Caco-2 (cell line): ENCODE measurements around the gene AKAP14. TPM values are rescaled to one million over a fixed set of nuclear protein-coding genes. Genes with fewer than 3 reads are reported as not detected.

Source experiments
- BruUV-seq: library from RNA; stranded (reverse); fragments of 400-500 nt; replicated peaks from 2 replicates; lab custom pipeline; 2021; lab: Mats Ljungman, UMichigan
- CTCF ChIA-PET: fragments of 300-600 bp; sonication (Branson Sonifier 250); formaldehyde crosslinking; loops from one replicate; lab custom pipeline; 2022; ENCODE audit warnings: antibody characterized with exemption; lab: Charles Lee
- POLR2A ChIA-PET: fragments of 300-600 bp; sonication (Branson Sonifier 250); formaldehyde crosslinking; loops from one replicate; lab custom pipeline; 2022; ENCODE audit warnings: antibody characterized with exemption; lab: Charles Lee
- DNase-seq, 2 experiments: peaks; one replicate each; pipeline versions ENCODE4 v3.0.0 to v3.0.0-alpha.2; 2020 to 2022
- H3K27me3 ChIP-seq: replicated peaks from 2 replicates; pipeline ENCODE4 v1.6.0; 2011; ENCODE audit warnings: low read length; ENCODE audit not compliant: control insufficient read depth, insufficient read depth
- H3K36me3 ChIP-seq: 2 replicates; pipeline ENCODE4 v1.5.1; 2011; ENCODE audit warnings: low read length; ENCODE audit not compliant: control insufficient read depth, insufficient read depth
- H3K4me1 ChIP-seq: fragments of 250-450 bp; sonication (Bioruptor Pico); 2 replicates; pipeline ENCODE4 v1.5.1; 2020; ENCODE audit warnings: mild to moderate bottlenecking
- H3K4me3 ChIP-seq: 2 replicates; pipeline ENCODE4 v1.5.1; 2011; ENCODE audit warnings: low read depth, mild to moderate bottlenecking, control low read depth, low read length
- H3K9me3 ChIP-seq: fragments of 250-450 bp; sonication (Bioruptor Pico); 2 replicates; pipeline ENCODE4 v1.5.1; 2020; ENCODE audit warnings: mild to moderate bottlenecking, moderate library complexity
- H3K27ac Mint-ChIP-seq: one replicate; pipeline ENCODE4 v1.8.0; 2022; ENCODE audit warnings: mixed read lengths; ENCODE audit not compliant: unreplicated experiment
- H3K27me3 Mint-ChIP-seq: one replicate; pipeline ENCODE4 v1.8.0; 2022; ENCODE audit warnings: mixed read lengths; ENCODE audit not compliant: insufficient read depth, unreplicated experiment
- H3K36me3 Mint-ChIP-seq: one replicate; pipeline ENCODE4 v1.8.0; 2022; ENCODE audit warnings: mild to moderate bottlenecking, mixed read lengths; ENCODE audit not compliant: insufficient read depth, unreplicated experiment
- H3K4me1 Mint-ChIP-seq: one replicate; pipeline ENCODE4 v1.8.0; 2022; ENCODE audit warnings: low read depth, mixed read lengths; ENCODE audit not compliant: unreplicated experiment
- H3K4me3 Mint-ChIP-seq: one replicate; pipeline ENCODE4 v1.8.0; 2022; ENCODE audit warnings: mild to moderate bottlenecking, moderate library complexity, mixed read lengths; ENCODE audit not compliant: unreplicated experiment
- H3K9me3 Mint-ChIP-seq: one replicate; pipeline ENCODE4 v1.8.0; 2022; ENCODE audit warnings: mixed read lengths; ENCODE audit not compliant: unreplicated experiment
- intact Hi-C: fragments of 100-400 bp; cut with micrococcal nuclease; formaldehyde crosslinking; loops from one replicate; pipeline ENCODE4 v1.10.0; 2022; ENCODE audit not compliant: unreplicated experiment
- total RNA-seq: library from RNA; stranded (reverse); gene quantifications from 2 replicates; pipeline ENCODE4 v1.2.3, GENCODE V29; 2022
- TF ChIP-seq, protein P1 (sequence below), 2 experiments: fragments of 200-600 bp in 1 of 2; IDR thresholded peaks; 1 replicate in 1 of 2; 2 replicates in 1 of 2; pipeline versions ENCODE4 v1.5.1 to v1.8.0; 2011 to 2022; ENCODE audit warnings: antibody characterized with exemption in 1 of 2, control low read depth in 1 of 2, inconsistent platforms in 1 of 2, low read depth in 1 of 2, low read length in 1 of 2, mild to moderate bottlenecking in 1 of 2, moderate library complexity in 1 of 2; ENCODE audit not compliant: insufficient read depth in 1 of 2, severe bottlenecking in 1 of 2, unreplicated experiment in 1 of 2

The AKAP14 gene
- total RNA-seq, 1 experiment from 2014 or later = not detected

DNA sequence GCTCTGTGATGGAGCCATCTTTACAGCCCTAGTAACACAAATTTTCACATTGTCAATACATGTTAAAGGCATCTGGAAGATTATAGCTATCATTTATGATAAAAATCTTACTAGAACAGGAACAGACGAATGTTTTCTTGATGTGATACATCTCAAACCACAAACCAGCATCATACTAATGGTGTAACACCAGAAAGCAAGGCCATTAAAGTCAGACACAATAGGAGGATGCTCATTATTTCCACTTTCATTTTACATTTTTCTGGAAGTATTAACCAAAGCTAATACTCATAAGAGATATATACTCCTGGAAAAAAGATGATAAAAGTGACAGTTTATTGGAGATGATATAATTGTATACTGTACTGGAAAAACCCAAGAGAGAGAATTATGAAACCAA lies 5.3 kb downstream of the AKAP14 start:
- Histone ChIP-seq H3K4me1 (no peaks in the 10 kb centered on the region), H3K9me3 (no peaks in the 10 kb centered on the region), H3K27me3 (no peaks in the 10 kb centered on the region), H3K36me3 (no peaks in the 10 kb centered on the region), H3K4me3 (no peak overlapping the region)
- Mint-ChIP-seq H3K4me3 (no peak overlapping the region), H3K4me1 (no peaks in the 10 kb centered on the region), H3K9me3 (no peaks in the 10 kb centered on the region), H3K27ac (no peak overlapping the region), H3K27me3 (no peaks in the 10 kb centered on the region), H3K36me3 (no peaks in the 10 kb centered on the region)
- CTCF ChIA-PET = no interaction called here
- no TSS peak for BruUV-seq
- intact Hi-C loops = no loop called here
- TF ChIP-seq, protein P1, sequence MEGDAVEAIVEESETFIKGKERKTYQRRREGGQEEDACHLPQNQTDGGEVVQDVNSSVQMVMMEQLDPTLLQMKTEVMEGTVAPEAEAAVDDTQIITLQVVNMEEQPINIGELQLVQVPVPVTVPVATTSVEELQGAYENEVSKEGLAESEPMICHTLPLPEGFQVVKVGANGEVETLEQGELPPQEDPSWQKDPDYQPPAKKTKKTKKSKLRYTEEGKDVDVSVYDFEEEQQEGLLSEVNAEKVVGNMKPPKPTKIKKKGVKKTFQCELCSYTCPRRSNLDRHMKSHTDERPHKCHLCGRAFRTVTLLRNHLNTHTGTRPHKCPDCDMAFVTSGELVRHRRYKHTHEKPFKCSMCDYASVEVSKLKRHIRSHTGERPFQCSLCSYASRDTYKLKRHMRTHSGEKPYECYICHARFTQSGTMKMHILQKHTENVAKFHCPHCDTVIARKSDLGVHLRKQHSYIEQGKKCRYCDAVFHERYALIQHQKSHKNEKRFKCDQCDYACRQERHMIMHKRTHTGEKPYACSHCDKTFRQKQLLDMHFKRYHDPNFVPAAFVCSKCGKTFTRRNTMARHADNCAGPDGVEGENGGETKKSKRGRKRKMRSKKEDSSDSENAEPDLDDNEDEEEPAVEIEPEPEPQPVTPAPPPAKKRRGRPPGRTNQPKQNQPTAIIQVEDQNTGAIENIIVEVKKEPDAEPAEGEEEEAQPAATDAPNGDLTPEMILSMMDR (IDR thresholded peaks at IDR 0.05; ENCODE audit: insufficient read depth in 1 of 2, low read depth in 1 of 2, low read length in 1 of 2, severe bottlenecking in 1 of 2, unreplicated experiment in 1 of 2) = no peak
- POLR2A ChIA-PET = no interaction called here
- DNase-seq = no peak

DNA sequence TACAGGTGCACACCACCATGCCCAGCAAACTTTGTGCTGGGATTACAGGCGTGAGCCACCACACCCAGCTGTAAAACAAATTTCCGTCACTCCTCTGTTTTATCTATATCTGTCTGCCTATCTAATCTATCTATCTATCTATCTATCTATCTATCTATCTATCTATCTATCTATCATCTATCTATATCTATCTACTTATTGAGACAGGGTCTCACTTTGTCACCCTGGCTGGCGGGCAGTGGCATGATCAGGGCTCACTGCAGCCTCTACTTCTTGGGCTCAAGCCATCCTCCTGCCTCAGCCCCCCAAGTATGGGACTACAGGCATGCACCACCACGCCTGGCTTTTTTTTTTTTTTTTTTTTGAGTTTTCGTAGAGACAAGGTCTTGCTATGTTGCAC lies 20.6 kb downstream of the AKAP14 start:
- DNase-seq = no peak
- H3K36me3 ChIP-seq = no peaks in the 10 kb centered on the region
- Mint-ChIP-seq H3K27me3 (no peaks in the 10 kb centered on the region), H3K27ac (no peak overlapping the region), H3K4me1 (no peaks in the 10 kb centered on the region), H3K36me3 (no peaks in the 10 kb centered on the region), H3K9me3 (no peaks in the 10 kb centered on the region), H3K4me3 (no peak overlapping the region)
- intact Hi-C loops = no loop called here
- no TSS peak for BruUV-seq
- H3K4me3 ChIP-seq = no peak overlapping the region
- CTCF ChIA-PET = no interaction called here
- H3K9me3 ChIP-seq = no peaks in the 10 kb centered on the region
- no peaks in the 10 kb centered on the region for H3K4me1 ChIP-seq
- no peaks in the 10 kb centered on the region for H3K27me3 ChIP-seq
- TF ChIP-seq, protein P1 (IDR thresholded peaks at IDR 0.05; ENCODE audit: insufficient read depth in 1 of 2, low read depth in 1 of 2, low read length in 1 of 2, severe bottlenecking in 1 of 2, unreplicated experiment in 1 of 2) = no peak
- POLR2A ChIA-PET = no interaction called here

DNA sequence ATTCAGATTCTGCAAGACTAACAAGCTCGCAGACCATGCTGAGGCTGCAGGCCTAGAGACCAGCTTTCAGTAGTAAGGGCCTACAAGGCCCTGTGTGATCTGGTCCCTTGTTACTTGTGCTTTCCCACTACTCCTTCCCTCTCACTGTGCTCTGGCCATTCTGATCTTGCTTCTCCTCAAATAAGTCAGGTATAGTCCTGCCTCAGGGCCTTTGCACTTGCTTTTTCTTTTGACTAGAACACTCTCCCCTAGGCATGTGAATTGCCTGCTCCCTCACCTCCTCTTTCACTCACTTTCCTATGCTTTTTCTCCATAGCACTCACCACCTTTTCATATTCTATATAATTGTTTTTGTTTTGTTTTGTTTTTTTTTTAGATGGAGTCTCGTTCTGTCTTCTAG lies 22.2 kb downstream of the AKAP14 start:
- TF ChIP-seq, protein P1 (IDR thresholded peaks at IDR 0.05; ENCODE audit: insufficient read depth in 1 of 2, low read depth in 1 of 2, low read length in 1 of 2, severe bottlenecking in 1 of 2, unreplicated experiment in 1 of 2) = no peak
- ChIA-PET CTCF (no interaction called here), POLR2A (no interaction called here)
- no peaks in the 10 kb centered on the region for H3K27me3 ChIP-seq
- no peaks in the 10 kb centered on the region for H3K36me3 ChIP-seq
- no TSS peak for BruUV-seq
- intact Hi-C loops = no loop called here
- no peaks in the 10 kb centered on the region for H3K9me3 ChIP-seq
- no peaks in the 10 kb centered on the region for H3K36me3 Mint-ChIP-seq
- H3K4me3 Mint-ChIP-seq = no peak overlapping the region
- no peak for DNase-seq
- no peak overlapping the region for H3K4me3 ChIP-seq
- H3K4me1 Mint-ChIP-seq = no peaks in the 10 kb centered on the region
- no peaks in the 10 kb centered on the region for H3K4me1 ChIP-seq
- H3K27ac Mint-ChIP-seq = no peak overlapping the region
- no peaks in the 10 kb centered on the region for H3K9me3 Mint-ChIP-seq
- no peaks in the 10 kb centered on the region for H3K27me3 Mint-ChIP-seq
